Measurements from ENCODE around the gene BRD7.

The BRD7 gene

DNA sequence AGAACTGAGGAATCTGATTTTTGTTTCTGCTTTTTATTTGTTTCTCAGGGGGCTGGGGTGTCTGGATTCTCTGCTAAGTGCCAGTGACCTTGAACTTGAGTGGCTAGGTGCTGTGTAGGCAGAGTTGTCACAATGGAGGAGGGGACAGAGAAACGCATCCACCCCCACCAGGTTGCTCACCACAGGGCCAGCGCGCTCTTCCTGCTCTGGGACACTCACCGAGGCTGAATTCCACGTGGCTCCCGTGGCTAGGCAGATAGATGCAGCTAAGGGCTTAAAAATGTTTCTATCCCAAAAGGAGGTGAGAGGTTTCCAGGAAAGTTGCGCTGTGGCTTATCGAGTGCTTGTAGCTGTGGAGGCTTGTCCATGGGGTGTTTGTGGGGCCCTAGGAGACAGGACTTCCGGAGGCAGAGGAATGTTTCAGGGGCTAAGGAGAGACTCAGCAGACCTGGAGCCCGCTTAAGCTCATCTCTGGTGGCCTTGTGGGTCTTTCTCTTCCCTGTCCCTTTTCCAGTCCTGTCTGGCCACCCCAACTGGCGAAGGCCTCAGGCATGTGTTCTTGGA lies 65.7 kb downstream of the BRD7 start:
- no peak for DNase-seq

DNA sequence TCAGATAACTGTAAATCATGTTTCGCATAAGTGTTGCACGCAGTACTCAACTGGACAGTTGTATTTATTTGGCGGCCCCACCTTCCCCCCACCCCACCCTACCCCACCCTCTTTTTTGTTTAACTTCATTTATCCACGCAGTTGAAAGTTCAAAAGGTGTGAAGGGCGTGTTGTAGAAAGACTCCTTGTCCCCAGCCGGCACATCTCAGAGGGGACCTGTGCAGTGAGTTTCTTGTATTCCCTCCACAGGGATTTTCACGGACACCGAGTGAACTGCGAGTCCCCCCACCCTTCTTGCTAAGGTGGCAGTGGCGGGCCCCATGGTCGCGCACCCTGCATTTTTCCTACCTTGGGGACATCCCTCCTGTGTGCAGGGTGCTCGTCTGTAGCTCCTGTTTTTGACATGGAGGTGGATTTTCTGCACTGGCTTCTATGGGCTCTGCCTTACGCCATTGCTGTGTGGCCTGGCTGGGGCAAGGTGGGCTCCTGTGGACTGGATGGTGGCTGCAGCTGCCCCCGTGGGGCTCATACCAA lies 66.2 kb downstream of the BRD7 start:
- DNase-seq = peak; percentile 14

DNA sequence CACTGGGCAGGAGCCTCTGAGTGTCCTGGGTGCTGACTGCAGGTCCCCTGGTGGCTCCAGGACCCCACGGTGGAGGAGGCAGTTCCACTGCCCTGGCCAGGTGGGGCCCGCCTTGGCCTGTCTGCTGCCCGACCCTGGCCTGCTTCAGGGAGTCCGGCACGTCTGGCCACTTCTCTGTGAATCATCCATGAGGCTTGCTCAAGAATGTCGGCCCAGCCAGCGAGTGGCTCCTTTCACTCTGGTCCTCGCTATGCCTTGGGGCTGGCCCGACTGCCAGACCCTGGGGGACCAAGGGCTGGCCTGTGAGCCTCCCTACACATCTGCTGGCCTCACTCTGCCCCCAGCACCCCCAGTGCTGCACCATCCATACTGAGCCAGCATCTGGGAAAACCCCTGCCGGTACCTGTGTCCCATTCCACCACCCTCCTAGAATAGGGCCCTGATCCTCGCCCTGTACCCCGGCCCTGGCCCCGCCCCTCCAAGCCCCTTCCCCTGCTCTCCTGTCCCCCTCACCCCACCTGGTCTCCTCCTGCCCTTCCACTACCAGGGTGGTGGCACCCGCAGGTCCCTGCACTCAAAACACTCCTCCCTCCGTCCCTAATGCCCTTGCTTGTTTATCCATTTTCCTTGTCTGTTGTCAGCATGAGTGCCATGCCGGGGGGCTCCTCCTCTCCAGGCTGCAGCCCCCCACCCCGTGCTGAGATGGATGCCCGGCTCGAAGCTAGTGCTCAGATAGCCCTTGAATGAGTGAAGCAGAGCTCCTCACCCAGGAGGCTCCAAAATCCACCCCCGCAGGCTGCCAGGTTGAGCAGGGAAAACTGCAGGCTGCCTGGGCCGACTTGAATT lies 66.9 kb downstream of the BRD7 start:
- DNase-seq = no peak

DNA sequence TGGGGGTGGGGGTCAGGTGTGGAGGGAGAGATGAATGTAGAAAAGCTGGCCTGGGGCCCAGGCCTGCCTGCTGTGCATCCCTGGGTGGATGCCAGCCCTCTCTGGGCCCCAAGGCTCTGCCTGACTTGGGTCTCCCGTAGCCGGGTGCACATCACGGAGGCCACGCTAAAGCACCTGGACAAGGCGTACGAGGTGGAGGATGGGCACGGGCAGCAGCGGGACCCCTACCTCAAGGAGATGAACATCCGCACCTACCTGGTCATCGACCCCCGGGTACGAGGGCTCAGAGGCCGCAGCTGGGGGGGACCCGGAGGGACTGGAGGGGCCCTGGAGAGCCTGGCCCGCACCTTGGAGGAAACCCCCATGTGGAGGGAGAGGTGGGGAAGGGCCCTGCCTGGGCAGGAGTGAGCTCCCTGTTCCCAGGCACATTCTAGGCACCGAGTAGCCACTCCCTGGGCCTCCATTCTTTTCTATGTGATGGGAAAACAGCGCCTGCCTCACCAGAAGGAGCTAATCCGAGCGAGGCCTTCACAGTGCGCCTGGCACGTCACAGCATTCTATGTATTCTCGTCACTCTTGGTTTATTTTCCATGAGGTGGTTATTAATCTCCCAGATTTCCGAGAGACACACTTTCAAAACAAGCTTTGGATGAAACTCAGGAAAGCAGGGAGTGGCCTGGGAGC lies 67.7 kb downstream of the BRD7 start:
- no peak for DNase-seq

DNA sequence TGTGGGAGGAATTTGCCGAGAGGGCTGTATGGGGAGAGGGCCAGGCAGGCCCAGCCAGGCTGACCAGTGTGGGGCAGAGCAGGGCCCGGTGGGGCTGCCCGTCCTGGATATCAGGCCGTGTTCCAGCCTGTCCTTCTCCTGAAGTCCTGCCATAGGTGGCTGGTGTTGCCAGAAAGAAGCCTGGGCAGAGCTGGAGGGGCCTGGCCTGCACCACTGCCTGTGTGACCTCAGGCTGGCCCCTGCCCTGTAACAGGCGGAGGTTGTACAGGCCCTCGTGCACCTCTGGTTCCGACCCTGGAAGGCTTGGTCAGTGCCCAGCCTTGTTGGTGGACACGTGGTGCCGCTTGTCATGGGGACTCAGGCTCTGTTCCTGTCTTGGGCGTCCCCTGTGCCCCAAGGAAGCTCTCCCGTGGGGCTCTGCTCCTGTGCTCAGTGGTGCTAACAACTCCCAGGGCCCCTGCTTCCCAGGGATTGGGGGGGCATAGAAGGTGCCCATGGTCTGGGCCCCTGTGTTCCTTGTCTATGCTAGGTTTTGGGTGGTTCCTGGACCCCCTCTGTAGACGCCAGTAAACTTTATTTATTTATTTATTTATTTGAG lies 69.2 kb downstream of the BRD7 start:
- DNase-seq = no peak

DNA sequence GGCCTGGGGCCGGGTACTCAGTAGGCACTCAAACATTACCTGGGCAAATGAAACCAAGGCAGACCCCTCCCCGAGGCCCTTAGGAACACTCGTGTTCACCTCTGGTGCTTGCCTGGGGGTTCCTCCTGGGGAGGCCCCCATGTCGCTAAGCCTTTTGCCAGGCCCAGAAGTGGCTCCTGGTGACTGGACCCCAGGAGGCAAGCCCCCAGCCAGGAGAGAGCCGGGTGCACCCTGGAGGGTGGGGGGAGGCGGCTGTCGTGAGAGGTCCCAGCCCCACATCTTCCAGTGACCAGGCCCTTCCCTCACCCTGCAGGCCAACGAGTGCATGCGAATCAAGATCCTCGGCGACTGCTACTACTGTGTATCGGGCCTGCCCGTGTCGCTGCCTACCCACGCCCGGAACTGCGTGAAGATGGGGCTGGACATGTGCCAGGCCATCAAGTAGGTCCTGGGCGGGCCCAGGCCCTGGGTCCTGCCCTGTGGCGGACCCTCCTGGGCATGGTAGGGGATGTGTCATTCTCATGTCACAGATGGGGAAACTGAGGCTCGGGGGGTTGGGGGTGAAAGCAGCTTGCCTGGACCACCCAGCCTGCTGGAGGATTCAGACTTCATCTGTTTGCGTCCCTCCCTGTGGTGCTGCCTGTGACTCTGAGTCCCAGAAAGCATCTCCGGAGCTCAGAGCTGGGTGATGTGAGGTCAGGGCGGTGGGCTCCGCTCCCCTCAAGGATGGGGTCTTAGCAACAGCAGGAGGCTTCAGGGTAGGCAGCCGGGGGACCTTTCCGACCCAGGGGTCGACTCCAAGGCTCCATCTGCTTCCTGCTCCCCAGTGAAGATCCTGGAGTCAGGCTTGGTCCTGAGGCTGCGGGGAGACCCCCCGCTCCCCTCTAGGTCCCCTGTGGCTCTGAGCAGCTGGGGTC lies 69.9 kb downstream of the BRD7 start:
- no peak for DNase-seq

DNA sequence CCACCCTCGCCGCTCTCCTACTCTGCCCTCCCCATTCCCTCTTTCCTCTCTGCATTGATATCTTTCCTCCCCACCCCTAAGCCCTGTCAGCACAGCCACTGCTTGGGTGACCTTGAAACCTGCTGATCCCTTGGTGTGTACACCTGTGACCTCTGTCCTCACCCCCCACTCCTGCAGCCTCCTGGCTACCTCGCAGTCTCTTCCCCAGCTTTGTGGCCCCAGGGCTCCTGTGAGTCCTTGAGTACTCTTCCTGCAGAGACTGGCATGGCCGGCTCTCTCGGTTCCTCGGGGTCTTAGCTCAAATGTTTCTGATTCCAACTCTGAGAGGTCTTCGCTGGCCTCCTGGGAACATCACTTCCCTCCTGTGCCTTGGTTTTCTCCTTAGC lies 70.7 kb downstream of the BRD7 start:
- DNase-seq = no peak

DNA sequence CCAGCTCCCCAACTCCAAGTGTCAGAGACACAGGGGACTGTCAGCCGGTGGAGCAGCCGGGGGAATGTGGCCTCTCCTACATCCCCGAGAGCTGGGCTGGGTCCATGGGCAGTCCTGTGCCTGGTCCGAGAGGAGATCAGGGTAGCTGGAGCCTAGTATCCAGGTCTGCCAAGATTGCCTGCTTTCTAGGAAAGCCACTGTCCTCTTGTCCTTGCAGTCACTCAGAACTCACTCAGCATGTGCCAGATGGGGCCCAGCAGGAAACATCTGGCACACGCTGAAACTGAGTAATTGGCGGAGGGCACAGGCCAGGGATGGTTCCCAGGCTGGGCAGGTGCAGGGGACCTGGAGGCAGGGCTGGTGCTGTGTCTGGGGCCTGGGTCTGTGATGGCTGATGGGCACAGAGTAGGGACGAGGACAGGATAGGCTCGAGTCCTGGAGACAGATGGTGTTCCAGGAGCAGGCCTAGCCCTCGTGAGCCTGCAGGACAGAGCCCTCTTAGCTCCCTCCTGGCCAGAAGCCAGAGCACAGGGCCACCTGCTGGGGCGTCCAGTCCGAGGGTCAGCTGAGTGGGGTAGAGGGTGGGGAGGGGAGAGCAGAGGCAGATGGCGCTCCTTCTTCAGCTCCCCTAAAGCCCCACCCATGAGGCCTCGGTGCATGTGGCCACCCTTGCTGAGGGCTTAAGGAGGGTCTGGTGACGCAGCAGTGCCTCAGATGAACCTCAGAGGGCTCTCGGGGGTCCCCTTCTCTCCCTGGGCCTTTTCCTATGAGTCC lies 71.3 kb downstream of the BRD7 start:
- peak; percentile 68 for DNase-seq

DNA sequence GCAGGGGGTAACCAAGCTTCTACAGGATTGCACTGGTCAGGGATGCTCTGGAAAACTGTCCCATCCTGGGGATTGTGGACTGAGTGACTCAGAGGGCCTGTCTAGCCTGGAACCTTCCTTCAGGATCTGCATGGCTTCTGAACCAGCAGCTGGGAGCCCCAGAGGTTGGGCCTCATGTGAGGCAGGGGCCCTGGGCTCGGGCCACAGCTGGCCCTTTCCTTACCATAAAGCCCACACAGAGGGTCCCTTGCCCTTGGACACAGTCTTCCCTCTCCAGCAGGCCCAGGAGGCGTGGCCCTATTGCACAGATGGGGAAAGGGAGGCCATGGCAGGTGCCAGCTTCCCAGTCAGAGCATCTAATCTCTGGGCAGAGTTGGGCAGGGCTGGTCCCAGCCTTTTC lies 72.0 kb downstream of the BRD7 start:
- DNase-seq = no peak

DNA sequence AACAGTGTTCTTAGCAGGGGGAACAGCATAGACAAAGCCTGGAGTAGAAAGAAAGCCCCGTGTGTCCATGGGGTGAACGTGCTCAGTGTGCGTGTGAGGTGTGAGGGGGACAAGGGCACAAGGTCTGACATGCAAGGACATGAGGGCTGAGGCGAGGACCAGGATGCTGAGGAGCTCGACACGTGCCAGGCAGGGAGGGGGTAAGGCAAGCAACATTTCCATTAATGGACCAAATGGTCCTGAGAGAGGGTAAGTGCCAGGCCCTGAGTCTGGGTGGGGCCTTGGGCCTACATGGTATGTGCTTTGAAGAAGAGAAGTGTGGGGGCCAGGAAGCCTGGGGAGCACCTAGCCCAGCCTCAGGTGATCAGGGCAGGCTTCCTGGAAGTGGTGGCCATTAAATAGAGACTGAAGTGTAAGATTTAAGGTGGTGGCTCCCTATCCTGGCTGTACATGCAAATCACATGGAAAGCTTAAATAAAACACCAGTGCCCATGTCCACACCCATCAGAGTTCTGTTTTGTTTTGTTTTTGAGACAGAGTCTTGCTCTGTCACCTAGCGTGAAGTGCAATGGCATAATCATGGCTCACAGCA lies 73.2 kb downstream of the BRD7 start:
- no peak for DNase-seq

DNA sequence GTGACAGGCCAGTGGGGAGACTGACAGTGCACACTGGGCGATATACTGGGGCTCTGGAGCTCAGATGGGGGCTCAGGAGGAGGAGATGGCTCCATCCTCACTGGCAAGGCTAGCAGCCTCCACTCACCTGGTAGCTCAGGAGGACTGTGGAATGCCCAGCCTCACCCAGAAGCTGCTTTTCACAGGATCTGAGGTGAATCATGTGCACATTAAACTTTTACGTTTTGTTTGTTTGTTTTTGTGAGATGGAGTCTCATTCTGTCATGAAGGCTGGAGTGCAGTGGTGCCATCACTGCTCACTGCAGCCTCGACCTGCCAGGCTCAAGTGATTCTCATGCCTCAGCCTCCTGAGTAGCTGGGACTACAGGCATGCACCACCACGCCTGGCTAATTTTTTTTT lies 73.8 kb downstream of the BRD7 start:
- no peak for DNase-seq

DNA sequence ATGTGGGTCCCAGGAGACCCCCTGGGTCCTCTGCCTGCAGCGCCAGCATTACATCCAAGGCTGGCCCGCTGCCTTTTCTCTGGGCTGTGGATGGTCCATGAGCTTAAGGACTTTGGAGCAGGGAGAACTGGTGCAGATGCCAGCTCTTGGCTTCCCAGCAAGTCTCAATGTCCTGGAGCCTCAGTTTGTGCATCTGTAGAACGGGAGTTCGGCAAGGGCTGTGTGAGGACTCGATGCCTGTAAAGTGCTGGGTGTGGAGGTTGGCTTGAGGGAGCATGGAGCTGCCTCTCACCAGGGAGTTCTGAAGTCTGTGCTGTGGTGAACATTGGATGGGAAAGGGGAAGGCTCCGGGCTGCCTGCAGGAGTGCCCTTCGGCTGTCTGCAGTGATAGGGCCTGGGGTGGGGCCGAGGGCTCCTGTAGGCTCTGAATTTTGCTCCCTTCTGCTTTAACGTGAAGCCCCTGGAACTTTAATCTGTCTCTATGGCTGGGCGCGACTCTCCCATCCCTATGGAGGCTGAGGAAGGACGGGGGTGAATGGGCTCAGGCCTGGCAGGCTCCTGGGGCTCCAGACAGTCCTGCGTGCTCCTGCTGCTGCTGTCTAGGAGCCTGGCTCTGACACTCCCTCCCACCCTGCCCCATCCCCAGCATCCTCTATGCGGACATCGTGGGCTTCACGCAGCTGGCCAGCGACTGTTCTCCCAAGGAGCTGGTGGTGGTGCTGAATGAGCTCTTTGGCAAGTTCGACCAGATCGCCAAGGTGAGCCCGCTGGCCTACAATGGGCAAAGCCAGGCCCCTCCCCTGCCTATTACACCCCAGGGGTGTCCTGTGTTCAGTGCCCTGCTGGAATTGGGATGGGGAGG lies 74.6 kb downstream of the BRD7 start:
- DNase-seq = no peak

DNA sequence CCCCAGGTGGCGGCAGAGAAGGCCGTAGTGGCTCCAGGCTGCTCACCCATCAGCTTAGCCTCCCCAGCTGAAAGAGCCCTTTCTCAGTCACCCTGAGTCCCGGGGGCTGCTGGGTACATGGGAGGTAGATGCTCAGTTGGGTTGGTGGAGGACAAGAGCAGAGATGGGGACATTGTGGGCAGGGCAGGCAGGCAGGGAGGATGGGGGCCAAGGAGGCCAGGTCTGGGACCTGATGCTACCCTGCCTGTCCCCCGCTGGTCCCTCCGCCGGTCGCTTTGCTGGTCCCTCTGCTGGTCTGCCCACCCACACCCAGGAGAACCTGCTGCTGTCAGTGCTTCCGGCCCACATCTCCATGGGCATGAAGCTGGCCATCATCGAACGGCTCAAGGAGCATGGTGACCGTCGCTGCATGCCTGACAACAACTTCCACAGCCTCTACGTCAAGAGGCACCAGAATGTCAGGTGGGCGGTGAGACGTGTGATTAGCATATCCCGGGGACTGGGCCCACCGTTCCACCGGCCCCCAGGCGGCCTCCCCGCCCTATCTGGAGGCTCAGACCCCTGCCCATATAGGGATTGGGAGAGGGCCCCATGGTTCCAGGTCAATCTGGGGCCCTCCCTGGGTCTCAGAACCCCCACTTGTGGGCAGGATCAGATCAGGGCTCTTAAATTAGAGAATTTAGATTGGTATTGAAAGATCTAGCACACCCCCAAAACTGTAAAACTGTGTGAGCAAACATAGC lies 75.6 kb downstream of the BRD7 start:
- DNase-seq = no peak

DNA sequence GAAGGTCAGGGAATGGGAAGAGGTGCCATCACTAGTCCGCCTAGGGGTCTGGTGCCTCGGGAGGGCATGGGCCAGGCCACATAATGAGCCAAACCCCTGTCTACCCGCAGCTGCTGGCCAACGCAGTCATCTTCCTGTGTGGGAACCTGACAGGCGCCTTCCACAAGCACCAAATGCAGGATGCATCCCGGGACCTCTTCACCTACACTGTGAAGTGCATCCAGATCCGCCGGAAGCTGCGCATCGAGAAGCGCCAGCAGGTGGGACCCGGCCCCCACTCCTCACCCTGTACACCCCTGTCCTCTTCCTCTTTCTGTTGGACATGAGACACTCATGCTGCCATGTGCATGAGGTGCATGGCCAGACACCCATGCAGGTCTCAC lies 76.2 kb downstream of the BRD7 start:
- DNase-seq = no peak

DNA sequence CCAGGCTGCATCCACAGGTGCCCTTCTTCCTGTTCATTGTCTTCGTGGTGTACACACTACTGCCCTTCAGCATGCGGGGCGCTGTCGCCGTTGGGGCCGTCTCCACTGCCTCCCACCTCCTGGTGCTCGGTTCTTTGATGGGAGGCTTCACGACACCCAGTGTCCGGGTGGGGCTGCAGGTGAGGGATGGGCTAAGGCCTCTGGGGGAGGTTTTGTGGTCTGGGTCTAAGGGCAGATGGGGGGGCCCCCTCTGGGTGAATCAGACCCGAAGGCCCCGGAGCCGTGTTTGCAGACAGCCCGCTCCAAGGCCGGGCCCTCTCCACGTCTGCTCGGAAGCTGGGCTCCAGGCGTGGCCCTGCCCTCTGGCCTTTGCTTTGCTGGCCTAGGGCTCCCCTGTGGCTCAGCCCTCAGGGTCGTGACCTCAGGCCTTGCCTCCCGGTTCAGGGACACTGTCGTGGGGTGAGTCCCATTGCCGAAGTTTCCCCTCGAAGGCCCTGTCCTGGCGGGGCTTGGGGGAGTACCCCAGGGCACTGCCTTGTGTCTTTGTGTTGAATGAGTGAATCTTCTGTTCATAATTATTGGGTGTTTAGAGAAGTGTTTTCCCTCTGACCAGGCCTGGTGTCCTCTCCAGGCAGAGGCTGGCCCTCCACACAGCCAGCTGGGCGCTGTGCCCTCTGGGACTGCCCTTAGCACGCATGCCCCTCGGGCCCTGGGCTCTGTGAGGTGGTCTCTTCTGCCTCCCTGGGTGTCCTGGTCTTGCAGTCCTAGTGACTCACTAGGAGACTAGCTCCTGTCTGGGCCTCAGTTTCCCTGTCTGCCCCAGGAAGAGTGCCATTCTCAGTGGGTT lies 76.8 kb downstream of the BRD7 start:
- DNase-seq = no peak

DNA sequence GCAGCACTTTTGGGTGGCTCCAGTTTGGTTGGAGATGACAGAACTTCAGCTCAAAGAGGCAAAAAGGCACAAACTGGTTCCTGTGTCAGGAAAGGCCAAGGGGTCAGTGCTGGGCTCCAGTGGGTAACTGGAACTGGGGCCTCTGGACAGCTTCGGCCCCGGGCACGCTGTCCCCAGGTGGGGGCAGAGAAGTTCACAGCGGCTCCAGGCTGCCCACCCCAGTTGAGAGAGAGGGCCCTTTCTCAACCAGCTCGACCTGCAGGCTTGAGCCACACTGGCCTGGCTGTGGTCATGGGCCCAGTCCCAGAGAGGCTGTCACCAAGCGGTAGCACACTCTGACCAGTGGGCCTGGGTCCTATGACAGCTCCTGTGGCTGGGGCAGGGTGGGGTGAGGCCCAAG lies 77.9 kb downstream of the BRD7 start:
- no peak for DNase-seq

DNA sequence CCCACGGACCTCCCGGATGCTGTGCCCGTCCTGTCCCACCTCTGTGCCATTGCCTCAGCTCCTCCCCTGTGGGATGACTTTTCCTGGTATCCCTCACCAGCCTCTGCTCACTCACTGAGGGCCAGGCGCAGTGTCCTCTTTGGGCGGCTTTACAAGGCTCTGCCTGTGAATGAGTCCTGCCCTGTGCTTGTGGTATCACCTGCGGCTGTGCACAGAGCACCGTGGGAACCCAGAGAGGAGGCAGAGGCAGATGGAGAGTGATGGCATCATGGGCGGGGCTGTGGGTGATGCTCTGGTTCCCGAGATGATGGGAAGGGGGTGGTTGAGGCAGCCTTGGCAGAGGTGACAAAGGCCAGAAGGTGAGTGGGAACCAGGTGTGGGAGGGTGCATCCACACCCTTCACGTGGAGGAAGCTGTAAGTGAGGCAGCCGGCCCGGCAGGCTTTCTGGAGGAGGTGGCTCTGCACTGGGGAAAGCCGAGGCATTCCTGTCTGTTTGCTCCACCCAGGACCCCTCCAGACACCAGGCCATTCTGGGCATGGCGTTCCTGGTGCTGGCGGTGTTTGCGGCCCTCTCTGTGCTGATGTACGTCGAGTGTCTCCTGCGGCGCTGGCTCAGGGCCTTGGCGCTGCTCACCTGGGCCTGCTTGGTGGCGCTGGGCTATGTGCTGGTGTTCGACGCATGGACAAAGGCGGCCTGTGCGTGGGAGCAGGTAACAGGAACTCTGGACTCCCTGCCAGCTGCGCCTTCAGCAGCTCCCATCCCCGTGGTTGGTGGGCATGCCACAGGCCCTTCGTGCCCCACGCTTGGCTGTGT lies 78.6 kb downstream of the BRD7 start:
- DNase-seq = no peak

DNA sequence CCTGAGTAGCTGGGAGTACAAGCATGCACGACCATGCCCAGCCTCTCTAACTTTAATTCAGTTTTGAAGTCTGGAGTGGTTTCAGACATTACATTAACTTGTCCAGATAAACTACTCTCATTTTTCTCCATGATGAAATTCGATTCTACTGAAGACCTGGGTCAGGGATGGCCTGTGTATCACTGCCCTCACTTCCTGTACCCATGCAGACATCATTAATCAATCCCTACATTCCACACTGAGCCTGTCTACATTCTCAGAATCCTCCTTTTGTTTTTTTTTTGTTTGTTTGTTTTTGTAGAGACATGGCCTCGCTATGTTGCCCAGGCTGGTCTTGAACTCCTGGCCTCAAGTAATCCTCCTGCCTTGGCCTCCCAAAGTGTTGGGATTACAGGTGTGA lies 79.9 kb downstream of the BRD7 start:
- no peak for DNase-seq
